SKM-1 (cell line): ENCODE data around the gene PBLD.

Experiments
- DNase-seq: peaks from one replicate; lab custom pipeline; 2025; ENCODE audit not compliant: unreplicated experiment; lab: John Stamatoyannopoulos, UW

PBLD gene

DNA sequence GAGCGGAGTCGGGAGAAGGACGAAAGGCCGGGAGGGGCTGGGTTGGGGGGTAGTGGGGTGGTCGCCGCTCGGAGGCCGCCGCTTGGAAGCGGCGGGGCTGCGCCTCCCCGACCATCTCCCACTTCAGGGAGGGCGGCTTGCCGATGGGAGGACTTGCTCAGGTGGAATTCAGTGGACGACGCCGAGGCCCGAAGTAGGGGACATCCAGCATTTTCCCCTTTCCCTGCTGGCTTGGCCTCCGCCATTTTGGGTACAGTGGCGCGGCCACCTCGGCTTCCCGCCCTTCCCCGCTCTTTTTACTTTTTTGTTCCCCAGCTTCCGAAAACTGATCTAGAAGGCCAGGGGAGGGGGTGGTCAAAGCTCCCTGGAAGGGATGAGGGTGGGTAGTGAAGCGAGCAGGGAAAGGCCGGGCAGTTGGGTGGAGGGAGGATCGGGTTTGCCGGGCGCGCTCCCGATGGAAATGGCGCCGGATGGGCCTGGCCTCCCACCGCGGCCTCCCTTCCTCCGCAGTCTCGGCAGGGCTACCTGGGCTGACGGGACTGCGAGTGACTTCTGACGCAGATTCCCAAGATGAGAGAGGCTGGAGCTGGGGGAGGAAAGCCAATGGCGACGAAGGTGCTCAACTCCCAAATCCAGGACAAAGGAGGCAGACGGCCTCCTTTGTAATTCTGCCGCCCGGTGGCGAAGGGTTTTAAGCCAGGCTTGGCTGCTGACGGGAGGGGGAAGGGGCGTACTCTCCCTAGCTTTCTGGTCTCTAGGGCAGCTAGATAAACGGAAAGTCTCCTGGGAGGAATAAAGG, at the start of gene PBLD:
Gene PBLD, minus strand, starts transcription at position 670 of the 799 bp plus-strand sequence. CDS start 26,084 bp downstream, outside the sequence.
- DNase-seq = peak; percentile 55

DNA sequence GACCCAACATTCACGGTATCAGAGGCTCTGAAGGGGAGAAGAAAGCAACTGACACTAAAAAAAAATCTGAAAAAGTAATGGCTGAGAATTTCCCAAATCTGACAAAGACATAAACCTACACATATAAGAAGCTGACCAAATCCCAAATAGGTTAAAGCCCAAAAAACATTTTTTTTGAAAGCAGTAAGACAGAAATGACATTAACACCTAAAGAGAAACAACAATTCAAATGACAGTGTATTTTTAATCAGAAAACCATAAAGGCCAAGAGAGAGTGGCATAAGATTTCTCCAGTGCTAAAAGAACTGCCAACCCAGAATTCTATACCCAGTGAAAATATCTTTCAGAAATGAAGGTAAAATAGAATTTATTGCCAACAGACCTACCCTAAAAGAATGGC, 38.9 kb upstream of the PBLD start:
- DNase-seq = no peak

- DNase-seq = no peak
Measured at GRCh38 chr10:68367121-68367520, 34.4 kb upstream of the PBLD start.

DNA sequence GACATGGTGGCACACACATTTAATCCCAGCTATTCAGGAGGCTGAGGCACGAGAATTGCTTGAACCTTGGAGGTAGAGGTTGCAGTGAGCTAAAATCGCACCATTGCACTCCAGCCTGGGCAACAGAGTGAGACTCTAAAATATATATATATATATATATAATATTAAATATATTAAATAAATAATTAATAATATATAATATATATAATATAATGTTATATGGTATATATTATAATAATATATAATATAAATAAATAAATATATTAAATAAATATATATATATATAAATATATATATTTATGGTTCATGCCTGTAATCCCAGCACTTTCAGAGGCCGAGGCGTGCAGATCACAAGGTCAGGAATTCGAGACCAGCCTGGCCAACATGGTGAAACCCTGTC, 33.9 kb upstream of the PBLD start:
- DNase-seq = no peak

DNA sequence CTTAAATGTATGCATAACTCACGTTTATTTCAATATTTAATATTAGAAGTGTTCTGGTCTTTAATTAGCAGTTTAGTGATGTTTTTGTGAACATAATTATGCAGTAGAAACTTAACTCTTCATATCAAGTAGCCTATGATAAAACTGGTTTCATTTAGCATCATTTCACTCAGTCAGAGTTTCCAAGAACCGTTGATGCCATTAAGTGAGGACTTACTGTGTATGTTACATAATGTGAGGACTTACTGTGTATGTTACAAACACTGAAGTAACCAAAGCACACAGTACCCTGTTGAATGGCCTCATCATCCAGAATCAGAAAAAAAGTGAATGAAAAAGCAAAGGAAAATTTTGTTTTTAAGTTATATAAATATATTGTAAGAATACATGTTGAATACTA, 32.9 kb upstream of the PBLD start:
- no peak for DNase-seq

- DNase-seq = no peak
Measured at GRCh38 chr10:68364101-68364886, 31.6 kb upstream of the PBLD start.

DNA sequence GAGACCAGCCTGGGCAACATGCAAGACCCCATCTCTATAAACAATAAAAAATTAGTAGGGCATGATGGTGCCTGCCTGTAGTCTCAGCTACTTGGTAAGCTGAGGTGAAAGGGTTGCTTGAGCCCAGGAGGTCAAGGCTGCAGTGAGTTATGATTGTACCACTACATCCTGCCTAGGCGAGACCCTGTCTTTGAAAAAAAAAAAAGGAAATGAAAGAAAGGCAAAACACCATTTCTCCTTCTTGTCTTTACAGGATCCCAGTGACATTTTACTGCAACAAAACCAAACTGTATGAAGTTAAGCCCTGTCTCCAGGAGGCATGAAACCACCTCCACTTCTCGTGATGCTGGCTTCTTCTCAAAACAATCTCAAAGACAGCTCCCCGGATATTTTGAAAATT, 29.9 kb upstream of the PBLD start:
- DNase-seq = no peak

DNA sequence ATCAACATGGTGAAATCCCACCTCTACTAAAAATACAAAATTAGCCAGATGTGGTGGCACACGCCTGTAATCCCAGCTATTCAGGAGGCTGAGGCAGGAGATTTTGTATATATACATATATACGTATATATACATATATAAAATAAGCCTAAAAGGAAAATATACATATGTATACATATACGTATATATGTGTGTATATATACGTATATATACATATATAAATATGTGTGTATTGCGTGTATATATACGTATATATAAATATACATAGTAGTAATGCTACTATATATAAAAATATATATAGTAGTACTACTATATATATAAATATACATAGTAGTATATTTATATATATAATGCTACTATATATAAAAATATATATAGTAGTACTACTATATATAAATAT, 26.5 kb upstream of the PBLD start:
- DNase-seq = no peak

DNA sequence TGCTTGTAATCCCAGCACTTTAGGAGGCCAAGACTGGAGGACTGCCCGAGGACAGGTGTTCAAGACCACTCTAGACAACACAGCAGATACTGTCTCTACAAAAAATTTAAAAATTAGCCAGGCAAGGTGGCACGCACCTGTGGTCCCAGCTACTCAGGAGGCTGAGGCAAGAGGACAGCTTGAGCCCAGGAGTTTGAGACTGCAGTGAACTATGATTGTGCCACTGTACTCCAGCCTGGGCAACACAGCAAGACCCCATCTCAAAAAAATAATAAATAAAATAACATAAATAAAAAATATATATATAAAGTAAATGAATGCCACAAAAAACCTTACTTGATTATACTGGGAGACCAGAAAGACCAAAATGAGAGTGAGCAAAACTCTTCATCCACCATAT, 20.8 kb upstream of the PBLD start:
- no peak for DNase-seq

- DNase-seq = peak; percentile 27
Measured at GRCh38 chr10:68348265-68348741, 15.6 kb upstream of the PBLD start.

- DNase-seq = no peak
Measured at GRCh38 chr10:68346774-68347173, 14.0 kb upstream of the PBLD start.

DNA sequence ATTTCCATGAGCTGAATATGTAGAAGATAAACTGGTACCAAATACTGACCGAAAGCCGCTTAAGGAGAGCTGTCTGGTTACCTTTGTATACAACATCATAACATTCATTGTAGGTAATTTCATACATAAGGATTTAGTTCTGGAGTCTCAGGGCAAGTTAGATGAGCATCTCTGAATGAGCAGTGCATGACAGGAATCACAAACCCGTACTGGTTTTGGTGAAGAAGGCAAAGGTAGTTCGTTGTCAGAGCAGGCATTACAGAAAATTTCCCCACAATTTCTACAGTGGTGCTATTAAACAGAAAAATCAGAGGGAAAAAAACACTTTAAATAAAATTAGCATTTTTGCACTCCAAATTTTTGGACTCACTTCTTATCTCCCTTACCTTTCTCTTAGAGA, 12.9 kb upstream of the PBLD start:
- DNase-seq = no peak

GRCh38 chr10:68342909-68343516, 10.3 kb upstream of the PBLD start:
- DNase-seq = no peak

DNA sequence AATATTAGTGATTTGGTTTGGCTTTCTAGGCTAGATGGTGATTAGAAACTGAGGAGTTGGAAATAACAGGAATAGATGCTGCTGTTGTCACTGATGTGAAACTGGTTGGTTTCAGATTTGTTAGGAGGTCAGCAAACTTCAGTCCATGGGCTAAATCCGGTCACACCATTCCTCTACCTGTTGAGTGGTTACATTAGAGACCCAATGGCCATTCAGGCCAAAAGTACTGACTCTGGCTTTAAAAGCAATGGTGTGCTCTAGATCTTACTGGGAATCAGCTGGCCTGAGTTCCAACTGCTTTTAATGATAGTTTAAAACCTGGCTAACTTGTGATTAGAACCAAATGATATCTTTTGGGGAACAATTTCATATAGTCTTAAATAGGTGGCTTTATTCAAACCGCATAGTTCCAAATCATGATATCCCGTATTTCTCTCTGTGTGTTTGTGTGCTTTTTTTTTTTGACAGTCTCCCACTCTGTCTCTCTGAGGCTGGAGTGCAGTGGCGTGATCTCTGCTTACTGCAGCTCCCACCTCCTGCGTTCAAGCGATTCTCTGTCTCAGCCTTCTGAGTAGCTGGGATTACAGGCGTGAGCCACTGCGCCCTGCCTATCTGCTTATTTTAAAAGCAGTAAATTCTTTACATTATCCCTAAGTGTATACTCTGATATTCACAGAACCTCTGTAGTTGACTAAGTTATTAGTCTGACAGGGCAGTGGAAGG, 7.8 kb upstream of the PBLD start:
- DNase-seq = no peak

- no peak for DNase-seq
Measured at GRCh38 chr10:68336754-68337351, 4.1 kb upstream of the PBLD start.

DNA sequence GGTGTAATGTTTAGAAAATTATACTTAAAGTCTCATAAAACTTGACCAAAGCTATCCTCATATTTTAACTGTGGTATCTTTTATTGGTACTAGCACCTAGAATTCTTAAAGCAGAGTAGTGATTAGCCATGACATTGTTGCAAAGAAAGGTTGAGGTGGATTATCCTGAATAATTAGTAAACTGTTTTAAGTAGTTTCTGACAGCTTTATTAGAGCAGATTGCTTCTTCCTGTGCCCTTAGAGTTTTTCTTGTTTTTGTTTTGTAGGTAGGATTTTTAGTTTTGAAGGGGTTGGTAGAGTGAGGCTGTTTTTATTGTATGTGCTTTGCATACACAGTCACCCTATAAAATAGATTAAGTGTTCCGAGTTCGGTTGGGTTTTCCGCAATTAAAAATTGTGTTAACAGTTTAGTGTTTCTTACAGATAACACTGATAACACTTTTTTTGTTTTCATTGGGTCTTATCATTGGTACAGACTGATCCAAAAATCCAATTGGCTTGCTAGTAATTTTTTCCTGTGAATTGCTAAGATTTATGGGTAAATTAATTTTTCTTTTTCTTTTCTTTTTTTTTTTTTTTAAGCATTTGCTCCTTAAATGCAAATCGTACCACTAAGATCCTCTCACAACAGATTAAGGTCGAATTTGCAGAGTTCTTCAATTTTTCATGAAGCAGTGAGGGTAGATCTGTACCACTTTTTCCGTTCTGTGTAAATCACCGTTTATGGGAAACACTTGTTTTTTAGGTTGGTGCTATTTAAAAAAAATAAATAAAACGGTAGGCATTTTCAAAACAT, 2.1 kb upstream of the PBLD start:
- DNase-seq = no peak

- no peak for DNase-seq
Measured at GRCh38 chr10:68333440-68334431, 1.0 kb upstream of the PBLD start.

GRCh38 chr10:68333058-68333395, 299 bp upstream of the PBLD start:
- DNase-seq = no peak
